AG09319 (cell line): ENCODE results near the gene TXNRD3.

ENCODE experiments used
- DNase-seq: peaks from one replicate; pipeline ENCODE4 v3.0.0-alpha.2; 2010; ENCODE audit warnings: low read depth; ENCODE audit errors: extremely low read depth
- TF ChIP-seq, protein P1 (sequence below): IDR thresholded peaks from 2 replicates; pipeline ENCODE4 v1.5.1; 2011; ENCODE audit warnings: low read depth, mild to moderate bottlenecking, inconsistent platforms, low read length, moderate library complexity

Gene TXNRD3

GRCh38 chr3:126691765-126692164, 36.8 kb upstream of the TXNRD3 start:
- TF ChIP-seq, protein P1, sequence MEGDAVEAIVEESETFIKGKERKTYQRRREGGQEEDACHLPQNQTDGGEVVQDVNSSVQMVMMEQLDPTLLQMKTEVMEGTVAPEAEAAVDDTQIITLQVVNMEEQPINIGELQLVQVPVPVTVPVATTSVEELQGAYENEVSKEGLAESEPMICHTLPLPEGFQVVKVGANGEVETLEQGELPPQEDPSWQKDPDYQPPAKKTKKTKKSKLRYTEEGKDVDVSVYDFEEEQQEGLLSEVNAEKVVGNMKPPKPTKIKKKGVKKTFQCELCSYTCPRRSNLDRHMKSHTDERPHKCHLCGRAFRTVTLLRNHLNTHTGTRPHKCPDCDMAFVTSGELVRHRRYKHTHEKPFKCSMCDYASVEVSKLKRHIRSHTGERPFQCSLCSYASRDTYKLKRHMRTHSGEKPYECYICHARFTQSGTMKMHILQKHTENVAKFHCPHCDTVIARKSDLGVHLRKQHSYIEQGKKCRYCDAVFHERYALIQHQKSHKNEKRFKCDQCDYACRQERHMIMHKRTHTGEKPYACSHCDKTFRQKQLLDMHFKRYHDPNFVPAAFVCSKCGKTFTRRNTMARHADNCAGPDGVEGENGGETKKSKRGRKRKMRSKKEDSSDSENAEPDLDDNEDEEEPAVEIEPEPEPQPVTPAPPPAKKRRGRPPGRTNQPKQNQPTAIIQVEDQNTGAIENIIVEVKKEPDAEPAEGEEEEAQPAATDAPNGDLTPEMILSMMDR: no peak
- DNase-seq: no peak

GRCh38 chr3:126685493-126685892, 30.6 kb upstream of the TXNRD3 start:
- TF ChIP-seq, protein P1: no peak

GRCh38 chr3:126685021-126685420, 30.1 kb upstream of the TXNRD3 start:
- no peak for DNase-seq
- TF ChIP-seq, protein P1: no peak

More at GRCh38 chr3:126685493-126685892, 30.6 kb upstream of the TXNRD3 start:
- DNase-seq: no peak

DNA sequence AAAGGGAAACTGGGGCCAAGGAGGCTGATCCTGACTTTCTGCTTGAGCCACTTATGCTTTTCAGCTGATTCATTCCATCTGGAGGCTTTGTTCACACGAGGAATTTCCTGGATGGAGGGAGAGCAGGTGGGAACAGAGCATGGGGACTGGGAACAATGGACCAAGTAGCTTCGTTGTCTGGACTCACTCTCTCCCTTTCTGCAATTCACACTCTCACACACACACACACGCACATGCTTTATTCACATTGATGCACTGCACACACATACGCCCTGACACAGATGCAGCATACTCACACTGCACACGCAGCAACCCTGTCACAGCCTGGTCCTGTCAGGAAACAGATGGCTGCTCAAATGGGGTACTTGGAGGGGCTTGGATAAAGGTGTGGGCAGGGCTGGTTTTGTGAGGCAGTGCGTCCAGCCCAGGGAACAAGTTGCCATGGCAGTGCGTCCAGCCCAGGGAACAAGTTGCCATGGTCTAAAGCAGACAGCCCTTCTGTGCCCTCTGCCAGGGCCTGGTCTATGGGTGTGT, 29.4 kb upstream of the TXNRD3 start:
- TF ChIP-seq, protein P1: no peak
- no peak for DNase-seq

DNA sequence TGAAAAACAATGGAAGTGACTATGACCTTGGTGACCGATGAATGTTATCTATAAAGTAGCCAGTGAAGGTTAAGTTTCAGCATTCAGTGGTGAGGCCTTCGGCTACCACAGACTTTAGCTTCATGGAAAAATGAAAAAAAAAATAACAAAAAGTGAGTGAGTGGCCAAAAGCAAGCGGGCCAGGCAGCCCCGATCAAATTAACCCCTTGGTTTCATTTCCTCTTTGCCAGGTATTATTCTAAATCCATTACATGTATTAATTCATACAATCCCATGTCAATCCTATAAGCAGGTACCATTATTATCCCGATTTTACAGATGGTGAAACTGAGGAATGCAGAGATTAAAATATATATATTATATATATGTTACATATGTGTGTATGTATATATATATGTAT, 28.1 kb upstream of the TXNRD3 start:
- no peak for DNase-seq
- TF ChIP-seq, protein P1: no peak

GRCh38 chr3:126682009-126682408, 27.1 kb upstream of the TXNRD3 start:
- TF ChIP-seq, protein P1: no peak
- no peak for DNase-seq

DNA sequence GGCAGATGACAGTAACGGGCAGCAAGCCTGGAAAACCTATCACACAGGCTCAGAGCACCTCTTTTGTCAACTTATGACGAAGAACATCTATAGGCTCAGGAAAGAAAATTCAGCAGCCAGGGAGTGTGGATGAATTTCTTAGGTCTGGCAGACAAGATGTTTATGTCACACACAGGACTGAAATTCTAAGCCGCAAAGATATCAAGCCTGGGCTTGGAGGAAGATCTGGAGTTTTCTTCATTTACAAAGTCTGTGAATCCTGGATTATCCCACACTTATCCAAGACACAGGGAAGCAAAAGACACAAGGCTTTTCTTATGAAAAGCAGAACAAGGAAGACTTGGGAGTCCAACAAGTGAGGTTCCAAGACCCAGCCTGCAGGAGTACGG, 25.7 kb upstream of the TXNRD3 start:
- DNase-seq: no peak
- TF ChIP-seq, protein P1: no peak
